ENCODE measurements around the gene SLC52A1.
"Not testable (repeated sequence)": the region's sequence is repeated elsewhere in the genome, so short reads cannot be mapped to it uniquely, and the experiment has no call there.

GRCh38 chr17:5077275-5077674 is 42.0 kb upstream of the SLC52A1 start:
- not testable (repeated sequence) for TF ChIP-seq GABPA (IDR thresholded peaks at IDR 0.05; ENCODE audit: low read depth); EP300 (IDR thresholded peaks at IDR 0.05; ENCODE audit: borderline replicate concordance in 1 of 2, low read depth in 1 of 2, low read length in 1 of 2); SIN3A (IDR thresholded peaks at IDR 0.05; ENCODE audit: borderline replicate concordance, low read depth, low read length); FOXJ3 (CRISPR knock-in tag; IDR thresholded peaks at IDR 0.05)

All from SK-N-SH (cell line).